Mucosa of descending colon (tissue), 3 donors: ENCODE results near the gene MED1. TPM values are rescaled to one million over a fixed set of nuclear protein-coding genes. Genes with fewer than 3 reads are reported as not detected.
A peak's percentile ranks its signal among the peaks of the same experiment; 100 is the strongest.

Experiments used
- ATAC-seq: fragments of 200-7000 bp; cut with Tn5 transposase; one replicate; pipeline ENCODE4 v1.9.1; 2020; ENCODE audit warnings: mild to moderate bottlenecking, moderate library complexity
- DNase-seq, 3 donors: peaks; one replicate each; pipeline ENCODE4 v3.0.0-alpha.2; 2020
- H3K36me3 ChIP-seq: fragments of 200-600 bp; one replicate; pipeline ENCODE4 v1.8.0; 2021; ENCODE audit warnings: low read depth, mild to moderate bottlenecking
- H3K4me1 ChIP-seq: fragments of 200-600 bp; one replicate; pipeline ENCODE4 v1.8.0; 2021; ENCODE audit warnings: low read depth, mild to moderate bottlenecking
- H3K4me3 ChIP-seq: fragments of 200-600 bp; one replicate; pipeline ENCODE4 v1.8.0; 2021; ENCODE audit warnings: mild to moderate bottlenecking
- H3K9me3 ChIP-seq: fragments of 200-600 bp; one replicate; pipeline ENCODE4 v1.8.0; 2021; ENCODE audit warnings: mild to moderate bottlenecking
- intact Hi-C, 2 donors: fragments of 100-400 bp; cut with DNase I in 1 of 2; cut with micrococcal nuclease in 1 of 2; formaldehyde crosslinking; loops; one replicate each; pipeline versions ENCODE4 v1.11.0 to v1.11.1; 2022; cut with DNase I, micrococcal nuclease
- total RNA-seq, 3 donors: library from RNA; stranded (reverse); fragmentation: NEBNext Ultra II Directional in 2 of 3; extraction: Animal tissue kit (Norgen Biotek cat#: 25700) in 2 of 3; gene quantifications; one replicate each; pipeline versions ENCODE4 v1.2.1 to v1.2.4, GENCODE V29; 2021 to 2023
- TF ChIP-seq, protein P1 (sequence below): fragments of 200-600 bp; IDR thresholded peaks from one replicate; pipeline ENCODE4 v1.8.0; 2022; ENCODE audit warnings: antibody characterized with exemption, mild to moderate bottlenecking
- donor health status: DM: no; HTN: no; CAD: no; lungs with moderate emphysema.
- donor health status: DM: no; HTN: no; CAD: no.
- donor health status: DM: no; HTN: yes; CAD: no.

The MED1 gene
- total RNA-seq, 3 donors from 2014 or later, result 23.8 to 36.4 (median 27.6) TPM

DNA sequence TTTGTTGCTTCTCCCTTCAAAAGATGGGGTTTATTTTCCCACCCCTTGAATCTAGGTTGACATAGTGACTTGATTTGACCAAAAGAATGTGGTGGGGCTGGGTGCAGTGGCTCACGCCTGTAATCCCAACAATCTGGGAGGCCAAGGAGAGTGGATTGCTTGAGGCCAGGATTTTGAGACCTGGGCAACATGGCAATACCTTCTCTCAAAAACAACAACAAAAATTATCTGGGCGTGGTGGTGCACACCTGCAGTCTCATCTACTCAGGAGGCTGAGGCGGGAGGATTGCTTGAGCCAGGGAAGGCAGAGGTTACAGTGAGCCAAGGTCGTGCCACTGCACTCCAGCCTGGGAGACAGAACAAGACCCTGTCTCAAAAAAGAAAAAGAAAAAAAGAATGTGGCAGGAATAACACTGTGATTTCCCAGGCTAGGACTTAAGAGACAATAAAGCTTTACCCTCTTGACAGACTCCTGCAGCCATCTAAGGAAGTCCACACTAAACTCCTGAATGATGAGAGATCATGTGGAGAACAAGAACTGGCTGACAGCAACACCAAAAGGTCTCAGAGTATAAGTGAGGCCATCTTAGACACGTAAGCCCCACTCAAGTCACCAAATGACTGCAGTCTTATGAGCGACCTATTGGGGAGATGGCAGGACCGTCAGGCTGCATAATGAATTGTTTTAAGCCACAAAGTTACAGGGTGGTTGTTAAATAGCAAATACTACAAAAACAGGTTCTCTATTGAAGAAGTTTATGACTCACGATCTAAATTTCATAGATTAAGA, 86.6 kb downstream of the MED1 start:
- DNase-seq, result no peak
- H3K4me3 ChIP-seq, result no peak overlapping the region
- ATAC-seq, result no peak
- intact Hi-C loops, result no loop called here
- TF ChIP-seq, protein P1, sequence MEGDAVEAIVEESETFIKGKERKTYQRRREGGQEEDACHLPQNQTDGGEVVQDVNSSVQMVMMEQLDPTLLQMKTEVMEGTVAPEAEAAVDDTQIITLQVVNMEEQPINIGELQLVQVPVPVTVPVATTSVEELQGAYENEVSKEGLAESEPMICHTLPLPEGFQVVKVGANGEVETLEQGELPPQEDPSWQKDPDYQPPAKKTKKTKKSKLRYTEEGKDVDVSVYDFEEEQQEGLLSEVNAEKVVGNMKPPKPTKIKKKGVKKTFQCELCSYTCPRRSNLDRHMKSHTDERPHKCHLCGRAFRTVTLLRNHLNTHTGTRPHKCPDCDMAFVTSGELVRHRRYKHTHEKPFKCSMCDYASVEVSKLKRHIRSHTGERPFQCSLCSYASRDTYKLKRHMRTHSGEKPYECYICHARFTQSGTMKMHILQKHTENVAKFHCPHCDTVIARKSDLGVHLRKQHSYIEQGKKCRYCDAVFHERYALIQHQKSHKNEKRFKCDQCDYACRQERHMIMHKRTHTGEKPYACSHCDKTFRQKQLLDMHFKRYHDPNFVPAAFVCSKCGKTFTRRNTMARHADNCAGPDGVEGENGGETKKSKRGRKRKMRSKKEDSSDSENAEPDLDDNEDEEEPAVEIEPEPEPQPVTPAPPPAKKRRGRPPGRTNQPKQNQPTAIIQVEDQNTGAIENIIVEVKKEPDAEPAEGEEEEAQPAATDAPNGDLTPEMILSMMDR, result no peak
- no peaks in the 10 kb centered on the region for H3K36me3 ChIP-seq
- H3K9me3 ChIP-seq, result no peaks in the 10 kb centered on the region
- H3K4me1 ChIP-seq, result no peaks in the 10 kb centered on the region

DNA sequence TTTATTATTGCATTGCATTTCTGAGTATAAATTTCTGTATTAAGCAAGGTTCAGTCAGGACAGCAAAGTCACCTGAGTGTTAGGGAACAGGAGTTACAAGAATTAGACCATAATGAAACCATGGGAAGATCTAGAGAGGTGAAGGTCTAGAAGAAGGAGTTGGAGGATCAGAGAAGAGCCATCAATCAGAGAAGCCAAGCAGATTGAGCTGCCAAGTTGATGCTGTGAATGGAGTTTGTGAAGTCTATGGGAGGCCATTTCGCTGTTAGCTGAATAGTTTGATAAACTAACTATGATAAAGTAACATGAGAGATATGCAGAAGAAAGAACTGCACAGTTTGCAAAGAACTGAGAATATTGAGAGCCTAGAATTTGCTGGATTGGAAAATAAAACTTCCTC, 90.0 kb downstream of the MED1 start:
- Histone ChIP-seq H3K9me3 (no peaks in the 10 kb centered on the region), H3K4me1 (peaks cover 8% of the 10 kb centered on the region), H3K4me3 (no peak overlapping the region), H3K36me3 (no peaks in the 10 kb centered on the region)
- intact Hi-C loops, result no loop called here
- TF ChIP-seq, protein P1, result no peak
- ATAC-seq (no peak), DNase-seq (no peak)

DNA sequence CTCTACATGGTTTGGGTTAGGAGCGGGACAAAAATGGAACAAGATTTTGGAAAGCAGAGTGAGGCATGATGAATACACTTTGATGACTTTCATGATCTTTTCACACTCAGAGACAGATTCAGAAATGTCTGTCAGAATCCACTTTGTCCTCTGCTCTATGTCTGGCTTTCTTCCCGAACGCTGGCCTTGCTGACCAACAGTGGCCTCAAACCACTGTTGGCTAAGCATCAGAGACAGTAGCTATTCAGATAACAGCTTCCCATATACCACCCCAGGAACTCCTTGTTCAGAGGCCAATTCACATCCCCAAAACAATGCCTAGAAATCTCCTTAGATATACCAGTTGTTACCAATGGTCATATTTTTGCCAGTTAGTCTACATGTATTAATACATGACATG, 90.5 kb downstream of the MED1 start:
- H3K9me3 ChIP-seq, result no peaks in the 10 kb centered on the region
- TF ChIP-seq, protein P1, result no peak
- intact Hi-C loops, result no loop called here
- H3K36me3 ChIP-seq, result no peaks in the 10 kb centered on the region
- DNase-seq (no peak), ATAC-seq (no peak)
- no peak overlapping the region for H3K4me3 ChIP-seq
- peaks cover 8% of the 10 kb centered on the region for H3K4me1 ChIP-seq

DNA sequence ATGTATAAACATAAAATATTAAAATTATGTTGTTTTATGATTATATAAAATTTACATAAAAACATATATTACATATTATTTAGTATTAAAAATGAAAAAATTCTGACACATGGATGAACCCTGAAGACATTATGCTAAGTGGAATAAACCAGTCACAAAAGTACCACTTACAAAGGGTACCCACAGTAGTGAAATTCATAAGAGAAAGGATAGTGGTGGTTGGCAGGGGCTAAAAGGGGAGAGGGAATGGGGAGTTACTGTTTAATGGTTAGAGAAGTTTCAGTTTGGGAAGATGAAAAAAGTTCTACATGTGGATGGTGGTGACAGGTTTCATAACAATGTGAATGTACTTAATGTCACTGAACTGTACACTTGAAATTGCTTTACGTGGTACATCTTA, 91.1 kb downstream of the MED1 start:
- Histone ChIP-seq H3K4me1 (peaks cover 8% of the 10 kb centered on the region), H3K36me3 (no peaks in the 10 kb centered on the region), H3K4me3 (no peak overlapping the region), H3K9me3 (no peaks in the 10 kb centered on the region)
- no peak for ATAC-seq
- intact Hi-C loops, result no loop called here
- DNase-seq, result no peak
- TF ChIP-seq, protein P1, result no peak

DNA sequence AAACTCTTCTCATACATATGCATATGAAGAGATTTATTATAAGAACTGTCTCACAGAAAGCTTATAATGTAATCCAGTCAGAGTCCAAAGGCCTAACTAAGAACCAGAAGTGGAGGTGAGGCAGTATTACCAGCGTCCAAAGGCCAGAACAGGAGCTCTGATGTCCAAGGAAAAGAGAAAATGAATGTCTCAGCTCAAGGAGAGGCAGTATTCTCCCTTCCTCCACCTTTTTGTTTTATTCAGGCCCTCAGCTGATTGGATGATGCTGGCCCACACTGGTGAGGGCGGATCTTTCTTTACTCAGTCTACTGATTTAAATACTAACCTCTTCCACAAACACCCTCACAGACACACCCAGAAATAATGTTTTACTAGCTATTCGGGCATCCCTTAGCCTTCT, 93.1 kb downstream of the MED1 start:
- Histone ChIP-seq H3K4me1 (peaks cover 8% of the 10 kb centered on the region), H3K36me3 (no peaks in the 10 kb centered on the region), H3K4me3 (no peak overlapping the region), H3K9me3 (no peaks in the 10 kb centered on the region)
- DNase-seq (peak in 2 of 3 donors; percentile 44 to 45), ATAC-seq (peak; percentile 94)
- TF ChIP-seq, protein P1, result no peak
- intact Hi-C loops, result no loop called here
